Suprapubic skin (tissue), 4 donors: ENCODE measurements around the gene MBLAC1.

Experiments
- CTCF ChIP-seq, 2 donors: fragments of 200-600 bp in 1 of 2; fragments of 450-650 bp in 1 of 2; sonication (generic) in 1 of 2; IDR thresholded peaks; one replicate each; pipeline ENCODE4 v1.5.1; 2016 to 2019; ENCODE audit warnings: antibody characterized with exemption in 2 of 2, mild to moderate bottlenecking in 1 of 2, moderate library complexity in 1 of 2
- POLR2A ChIP-seq, 2 donors: fragments of 450-650 bp; IDR thresholded peaks; one replicate each; pipeline ENCODE4 v1.6.1; 2017; ENCODE audit warnings: antibody characterized with exemption in 2 of 2, mild to moderate bottlenecking in 2 of 2, moderate library complexity in 2 of 2
- POLR2AphosphoS5 ChIP-seq, 3 donors: sonication (generic); formaldehyde crosslinking; IDR thresholded peaks; one replicate each; pipeline ENCODE4 v1.6.1; 2017; ENCODE audit warnings: antibody characterized with exemption in 3 of 3

- TF ChIP-seq CTCF (IDR thresholded peaks at IDR 0.05) (no peak), POLR2A (IDR thresholded peaks at IDR 0.05) (no peak), POLR2AphosphoS5 (IDR thresholded peaks at IDR 0.05) (no peak)
These were observed 45.7 kb upstream of the MBLAC1 start for GRCh38 chr7:100080907-100081534.
